H9 (cell line): ENCODE measurements around the gene KCNMA1. TPM values are rescaled to one million over a fixed set of nuclear protein-coding genes. Genes with fewer than 3 reads are reported as not detected.

Experiments
- DNase-seq: peaks from one replicate; pipeline ENCODE4 v3.0.0-alpha.2; 2017
- H2AFZ ChIP-seq: one replicate; pipeline ENCODE4 v1.6.1; 2013; ENCODE audit warnings: mild to moderate bottlenecking, low read length, control low read depth, moderate library complexity
- H2AK5ac ChIP-seq: 2 replicates; pipeline ENCODE4 v1.6.1; 2013; ENCODE audit warnings: low read length, control low read depth, mixed read lengths; ENCODE audit not compliant: insufficient read length
- H2BK120ac ChIP-seq: one replicate; pipeline ENCODE4 v1.6.1; 2013; ENCODE audit warnings: low read depth, mild to moderate bottlenecking, low read length, control low read depth, inconsistent platforms; ENCODE audit not compliant: poor library complexity, severe bottlenecking
- H2BK12ac ChIP-seq: 2 replicates; pipeline ENCODE4 v1.6.1; 2013; ENCODE audit warnings: low read length, control low read depth, mixed read lengths, low read depth; ENCODE audit not compliant: insufficient read length
- H2BK15ac ChIP-seq: 2 replicates; pipeline ENCODE4 v1.6.1; 2013; ENCODE audit warnings: low read depth, low read length, control low read depth
- H2BK20ac ChIP-seq: one replicate; pipeline ENCODE4 v1.6.1; 2013; ENCODE audit warnings: low read depth, mild to moderate bottlenecking, low read length, control low read depth, inconsistent platforms; ENCODE audit not compliant: poor library complexity, severe bottlenecking
- H2BK5ac ChIP-seq: 2 replicates; pipeline ENCODE4 v1.6.1; 2013; ENCODE audit warnings: low read length, control low read depth, mixed read lengths; ENCODE audit not compliant: insufficient read length
- H3K14ac ChIP-seq: 2 replicates; pipeline ENCODE4 v1.6.1; 2013; ENCODE audit warnings: low read length, control low read depth; ENCODE audit not compliant: insufficient read depth
- H3K18ac ChIP-seq: 2 replicates; pipeline ENCODE4 v1.6.1; 2013; ENCODE audit warnings: low read depth, mild to moderate bottlenecking, mixed read lengths, low read length, control low read depth; ENCODE audit not compliant: insufficient read length
- H3K23ac ChIP-seq: 2 replicates; pipeline ENCODE4 v1.6.1; 2013; ENCODE audit warnings: low read length, control low read depth, mixed read lengths, low read depth; ENCODE audit not compliant: insufficient read length
- H3K23me2 ChIP-seq: 2 replicates; pipeline ENCODE4 v1.6.1; 2013; ENCODE audit warnings: low read depth, mild to moderate bottlenecking, mixed read lengths, low read length, control low read depth; ENCODE audit not compliant: insufficient read length, poor library complexity, severe bottlenecking
- H3K27ac ChIP-seq: 2 replicates; pipeline ENCODE4 v1.5.1; 2013; ENCODE audit warnings: low read length, control low read depth, mixed read lengths, low read depth; ENCODE audit not compliant: insufficient read length
- H3K27me3 ChIP-seq: 2 replicates; pipeline ENCODE4 v1.6.1; 2013; ENCODE audit warnings: low read length, control low read depth, inconsistent platforms; ENCODE audit not compliant: insufficient read depth
- H3K4ac ChIP-seq: 2 replicates; pipeline ENCODE4 v1.6.1; 2013; ENCODE audit warnings: low read depth, mild to moderate bottlenecking, control low read depth, inconsistent platforms, low read length, moderate library complexity
- H3K4me1 ChIP-seq: 2 replicates; pipeline ENCODE4 v1.6.1; 2013; ENCODE audit warnings: low read length, control low read depth, inconsistent platforms; ENCODE audit not compliant: insufficient read depth
- H3K4me2 ChIP-seq: 2 replicates; pipeline ENCODE4 v1.6.1; 2013; ENCODE audit warnings: low read length, control low read depth, mixed read lengths; ENCODE audit not compliant: insufficient read length, insufficient read depth
- H3K56ac ChIP-seq: 2 replicates; pipeline ENCODE4 v1.6.1; 2013; ENCODE audit warnings: low read depth, mild to moderate bottlenecking, mixed read lengths, low read length, control low read depth; ENCODE audit not compliant: insufficient read length
- H3K79me1 ChIP-seq: 2 replicates; pipeline ENCODE4 v1.6.1; 2013; ENCODE audit warnings: low read depth, mild to moderate bottlenecking, moderate library complexity, low read length, control low read depth, inconsistent platforms; ENCODE audit not compliant: insufficient read depth, poor library complexity, severe bottlenecking
- H3K79me2 ChIP-seq: 2 replicates; pipeline ENCODE4 v1.6.1; 2013; ENCODE audit warnings: low read length, control low read depth, inconsistent platforms; ENCODE audit not compliant: insufficient read depth
- H3K9ac ChIP-seq: 2 replicates; pipeline ENCODE4 v1.6.1; 2013; ENCODE audit warnings: low read length, control low read depth, mixed read lengths; ENCODE audit not compliant: insufficient read length; ENCODE audit errors: extremely low read depth
- H3K9me3 ChIP-seq: one replicate; pipeline ENCODE4 v1.6.1; 2013; ENCODE audit warnings: low read depth, low read length, inconsistent platforms; ENCODE audit not compliant: control insufficient read depth
- H3T11ph ChIP-seq: one replicate; pipeline ENCODE4 v1.6.1; 2013; ENCODE audit warnings: mild to moderate bottlenecking, low read length, control low read depth, inconsistent platforms
- H4K20me1 ChIP-seq: one replicate; pipeline ENCODE4 v1.6.1; 2013; ENCODE audit not compliant: control insufficient read depth, insufficient read length, insufficient read depth
- H4K5ac ChIP-seq: 2 replicates; pipeline ENCODE4 v1.6.1; 2013; ENCODE audit warnings: low read depth, mild to moderate bottlenecking, mixed read lengths, low read length, control low read depth; ENCODE audit not compliant: insufficient read length
- H4K8ac ChIP-seq: replicated peaks from 2 replicates; pipeline ENCODE4 v1.6.1; 2013; ENCODE audit warnings: low read length, control low read depth, mixed read lengths, low read depth; ENCODE audit not compliant: insufficient read length
- H4K91ac ChIP-seq: 2 replicates; pipeline ENCODE4 v1.6.1; 2013; ENCODE audit warnings: low read depth, mild to moderate bottlenecking, moderate library complexity, mixed read lengths, low read length, control low read depth; ENCODE audit not compliant: insufficient read length
- H3K27ac Mint-ChIP-seq, 3 experiments: 2 replicates in 2 of 3; 3 replicates in 1 of 3; pipeline ENCODE4 v1.8.0; 2020 to 2021; ENCODE audit warnings: mixed read lengths in 3 of 3, mild to moderate bottlenecking in 1 of 3, moderate library complexity in 1 of 3
- H3K27me3 Mint-ChIP-seq: 2 replicates; pipeline ENCODE4 v1.8.0; 2021; ENCODE audit warnings: low read depth, mild to moderate bottlenecking, moderate library complexity, mixed read lengths
- H3K36me3 Mint-ChIP-seq, 3 experiments: 2 replicates in 2 of 3; 3 replicates in 1 of 3; pipeline ENCODE4 v1.8.0; 2020 to 2021; ENCODE audit warnings: low read depth in 3 of 3, mixed read lengths in 3 of 3; ENCODE audit not compliant: insufficient read depth in 1 of 3
- H3K4me1 Mint-ChIP-seq, 2 experiments: 2 replicates each; pipeline ENCODE4 v1.8.0; 2020; ENCODE audit warnings: mixed read lengths in 2 of 2
- H3K4me3 Mint-ChIP-seq, 2 experiments: 2 replicates in 1 of 2; 3 replicates in 1 of 2; pipeline ENCODE4 v1.8.0; 2020 to 2021; ENCODE audit warnings: mild to moderate bottlenecking in 2 of 2, mixed read lengths in 2 of 2, moderate library complexity in 1 of 2
- H3K9me3 Mint-ChIP-seq, 2 experiments: 2 replicates in 1 of 2; 3 replicates in 1 of 2; pipeline ENCODE4 v1.8.0; 2020; ENCODE audit warnings: mild to moderate bottlenecking in 2 of 2, mixed read lengths in 2 of 2, moderate library complexity in 1 of 2
- WGBS: extraction: QIAGEN DNeasy Blood & Tissue Kit; methylation state at CpG from one replicate; pipeline ENCODE4 v1.1.7; 2013; ENCODE audit warnings: missing lambda C conversion rate, low lambda C conversion rate, mixed read lengths; ENCODE audit not compliant: insufficient read length; ENCODE audit errors: extremely low coverage; 5-methylcytosine and 5-hydroxymethylcytosine counted together
- total RNA-seq: library from RNA; stranded (reverse); gene quantifications from 2 replicates; pipeline ENCODE4 v1.2.1, GENCODE V29; 2021
- TF ChIP-seq, protein P1 (sequence below): fragments of 200-600 bp; sonication (generic); conservative IDR thresholded peaks from 3 replicates; pipeline ENCODE4 v1.8.0; 2021; ENCODE audit warnings: antibody characterized with exemption, mild to moderate bottlenecking

KCNMA1 gene
- total RNA-seq, 1 experiment from 2014 or later: 2.0 TPM

DNA sequence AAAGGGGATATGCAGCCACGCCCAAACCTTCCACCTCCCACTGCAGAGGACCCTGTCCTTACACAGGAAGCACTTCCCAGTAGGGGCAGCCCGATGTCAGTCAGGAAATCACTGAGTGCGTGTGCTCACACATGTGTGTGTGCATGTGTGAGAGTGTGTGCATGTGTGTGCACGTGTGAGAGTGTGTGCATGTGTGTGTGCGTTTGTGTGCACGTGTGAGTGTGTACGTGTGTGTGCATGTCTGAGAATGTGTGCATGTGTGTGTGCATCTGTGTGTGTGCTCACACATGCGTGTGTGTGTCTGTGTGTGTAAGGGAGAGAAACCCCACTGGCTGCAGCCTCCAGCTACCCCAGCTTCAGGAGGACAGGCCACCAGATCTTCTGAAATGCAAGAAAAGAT lies 229.3 kb downstream of the KCNMA1 start:
- no peak for DNase-seq
- Mint-ChIP-seq H3K27ac (peak overlapping the region in 1 of 3 experiments; percentile 68; a peak in 2 of 7 replicates), H3K36me3 (no peaks in the 10 kb centered on the region), H3K9me3 (no peaks in the 10 kb centered on the region; a peak in 1 of 5 replicates), H3K27me3 (peaks cover 3% of the 10 kb centered on the region; the same call in 1 of the 2 replicates), H3K4me3 (no peak overlapping the region), H3K4me1 (peaks cover 25 to 34% of the 10 kb centered on the region in 2 experiments)
- Histone ChIP-seq H4K91ac (no peak overlapping the region), H3T11ph (no peak overlapping the region), H3K79me2 (no peaks in the 10 kb centered on the region), H2BK20ac (no peak overlapping the region), H2BK5ac (no peak overlapping the region), H3K4ac (no peak overlapping the region), H2AK5ac (no peak overlapping the region), H4K20me1 (no peaks in the 10 kb centered on the region), H2BK120ac (no peak overlapping the region), H2BK15ac (no peak overlapping the region), H3K23ac (no peak overlapping the region), H4K5ac (no peak overlapping the region), H3K9me3 (no peaks in the 10 kb centered on the region), H3K27ac (no peak overlapping the region), H2BK12ac (no peak overlapping the region), H3K79me1 (no peaks in the 10 kb centered on the region), H3K4me1 (peaks cover 2% of the 10 kb centered on the region; the same call in 1 of the 2 replicates), H3K56ac (no peak overlapping the region), H3K23me2 (no peaks in the 10 kb centered on the region), H3K9ac (no peak overlapping the region), H4K8ac (no peak overlapping the region), H3K18ac (no peak overlapping the region), H3K4me2 (no peak overlapping the region), H2AFZ (no peak overlapping the region), H3K27me3 (no peaks in the 10 kb centered on the region), H3K14ac (no peak overlapping the region)
- no CpG with 5 or more reads among the region's 8 CpGs for WGBS
- TF ChIP-seq, protein P1, sequence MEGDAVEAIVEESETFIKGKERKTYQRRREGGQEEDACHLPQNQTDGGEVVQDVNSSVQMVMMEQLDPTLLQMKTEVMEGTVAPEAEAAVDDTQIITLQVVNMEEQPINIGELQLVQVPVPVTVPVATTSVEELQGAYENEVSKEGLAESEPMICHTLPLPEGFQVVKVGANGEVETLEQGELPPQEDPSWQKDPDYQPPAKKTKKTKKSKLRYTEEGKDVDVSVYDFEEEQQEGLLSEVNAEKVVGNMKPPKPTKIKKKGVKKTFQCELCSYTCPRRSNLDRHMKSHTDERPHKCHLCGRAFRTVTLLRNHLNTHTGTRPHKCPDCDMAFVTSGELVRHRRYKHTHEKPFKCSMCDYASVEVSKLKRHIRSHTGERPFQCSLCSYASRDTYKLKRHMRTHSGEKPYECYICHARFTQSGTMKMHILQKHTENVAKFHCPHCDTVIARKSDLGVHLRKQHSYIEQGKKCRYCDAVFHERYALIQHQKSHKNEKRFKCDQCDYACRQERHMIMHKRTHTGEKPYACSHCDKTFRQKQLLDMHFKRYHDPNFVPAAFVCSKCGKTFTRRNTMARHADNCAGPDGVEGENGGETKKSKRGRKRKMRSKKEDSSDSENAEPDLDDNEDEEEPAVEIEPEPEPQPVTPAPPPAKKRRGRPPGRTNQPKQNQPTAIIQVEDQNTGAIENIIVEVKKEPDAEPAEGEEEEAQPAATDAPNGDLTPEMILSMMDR: no peak
